RWPE2 (cell line): ENCODE results near the gene HOXA4.

Experiments
- ATAC-seq: fragments of 200-7000 bp; cut with Tn5 transposase; 3 replicates; pipeline ENCODE4 v1.9.1; 2021; ENCODE audit warnings: low read depth
- DNase-seq: peaks from one replicate; pipeline ENCODE4 v3.0.0-alpha.2; 2020; ENCODE audit warnings: low spot score
- H3K27ac ChIP-seq: fragments of 450-650 bp; 2 replicates; pipeline ENCODE4 v1.5.1; 2017; ENCODE audit warnings: mild to moderate bottlenecking; ENCODE audit not compliant: poor library complexity, severe bottlenecking
- H3K27me3 ChIP-seq: fragments of 250-450 bp; sonication (Bioruptor Pico); 2 replicates; pipeline ENCODE4 v1.5.1; 2021; ENCODE audit warnings: mild to moderate bottlenecking, moderate library complexity; ENCODE audit not compliant: insufficient read depth, poor library complexity, severe bottlenecking
- H3K36me3 ChIP-seq: fragments of 250-450 bp; sonication (Bioruptor Pico); 2 replicates; pipeline ENCODE4 v1.5.1; 2020; ENCODE audit warnings: low read depth, mild to moderate bottlenecking, moderate library complexity
- H3K4me1 ChIP-seq: fragments of 250-450 bp; sonication (Bioruptor Pico); 2 replicates; pipeline ENCODE4 v1.5.1; 2021; ENCODE audit warnings: mild to moderate bottlenecking, moderate library complexity; ENCODE audit not compliant: insufficient read depth, poor library complexity, severe bottlenecking
- H3K4me3 ChIP-seq: fragments of 250-450 bp; sonication (Bioruptor Pico); 2 replicates; pipeline ENCODE4 v1.5.1; 2021; ENCODE audit warnings: mild to moderate bottlenecking, moderate library complexity; ENCODE audit not compliant: severe bottlenecking
- H3K9me3 ChIP-seq: fragments of 250-450 bp; sonication (Bioruptor Pico); 2 replicates; pipeline ENCODE4 v1.5.1; 2021; ENCODE audit warnings: mild to moderate bottlenecking, moderate library complexity; ENCODE audit not compliant: severe bottlenecking
- CTCF ChIP-seq: fragments of 450-650 bp; IDR thresholded peaks from one replicate; pipeline ENCODE4 v1.5.1; 2017; ENCODE audit warnings: mild to moderate bottlenecking, moderate library complexity; ENCODE audit not compliant: poor library complexity, severe bottlenecking

The HOXA4 gene

GRCh38 chr7:27137640-27138315 is 7.2 kb upstream of the HOXA4 start:
- H3K27ac ChIP-seq, result peak overlapping the region; percentile 85
- TF ChIP-seq CTCF, result no peak

GRCh38 chr7:27134392-27134791 is 3.8 kb upstream of the HOXA4 start:
- peaks cover 27% of the 10 kb centered on the region for H3K4me1 ChIP-seq
- ATAC-seq (peak; percentile 28), DNase-seq (no peak)

More at GRCh38 chr7:27137640-27138315, 7.2 kb upstream of the HOXA4 start:
- Histone ChIP-seq H3K36me3 (no peaks in the 10 kb centered on the region), H3K4me3 (no peak overlapping the region), H3K4me1 (peaks cover 23% of the 10 kb centered on the region), H3K9me3 (no peaks in the 10 kb centered on the region), H3K27me3 (no peaks in the 10 kb centered on the region)
- ATAC-seq, result no peak
- no peak for DNase-seq

GRCh38 chr7:27133409-27134231 is 3.1 kb upstream of the HOXA4 start:
- ATAC-seq, result no peak
- peak overlapping the region; percentile 21 for H3K27ac ChIP-seq

More at GRCh38 chr7:27134392-27134791, 3.8 kb upstream of the HOXA4 start:
- no peaks in the 10 kb centered on the region for H3K9me3 ChIP-seq
- no peak for TF ChIP-seq CTCF
- no peak overlapping the region for H3K4me3 ChIP-seq
- H3K27ac ChIP-seq, result peak overlapping the region; percentile 21
- no peaks in the 10 kb centered on the region for H3K27me3 ChIP-seq
- H3K36me3 ChIP-seq, result no peaks in the 10 kb centered on the region

GRCh38 chr7:27132978-27133377 is 2.4 kb upstream of the HOXA4 start:
- Histone ChIP-seq H3K4me1 (peaks cover 27% of the 10 kb centered on the region), H3K36me3 (no peaks in the 10 kb centered on the region), H3K4me3 (no peak overlapping the region), H3K27me3 (no peaks in the 10 kb centered on the region), H3K9me3 (no peaks in the 10 kb centered on the region), H3K27ac (no peak overlapping the region)
- ATAC-seq (no peak), DNase-seq (no peak)
- no peak for TF ChIP-seq CTCF

More at GRCh38 chr7:27133409-27134231, 3.1 kb upstream of the HOXA4 start:
- no peak for TF ChIP-seq CTCF
- no peaks in the 10 kb centered on the region for H3K27me3 ChIP-seq
- H3K4me1 ChIP-seq, result peaks cover 27% of the 10 kb centered on the region
- no peak overlapping the region for H3K4me3 ChIP-seq
- H3K9me3 ChIP-seq, result no peaks in the 10 kb centered on the region
- no peak for DNase-seq
- H3K36me3 ChIP-seq, result no peaks in the 10 kb centered on the region
